Lower lobe of right lung (tissue), 2 donors: ENCODE data around the gene GPR137B. TPM values are rescaled to one million over a fixed set of nuclear protein-coding genes. Genes with fewer than 3 reads are reported as not detected.

Source experiments
- ATAC-seq, 2 donors: fragments of 200-7000 bp; cut with Tn5 transposase; one replicate each; pipeline ENCODE4 v1.9.1; 2020 to 2022; ENCODE audit warnings: mild to moderate bottlenecking in 2 of 2, moderate library complexity in 2 of 2
- DNase-seq: peaks from one replicate; pipeline ENCODE4 v3.0.0-alpha.2; 2020
- H3K27ac ChIP-seq: fragments of 200-600 bp; one replicate; pipeline ENCODE4 v1.8.0; 2022
- H3K27me3 ChIP-seq: fragments of 200-600 bp; one replicate; pipeline ENCODE4 v1.8.0; 2022; ENCODE audit warnings: low read depth
- H3K36me3 ChIP-seq: fragments of 200-600 bp; one replicate; pipeline ENCODE4 v1.8.0; 2022; ENCODE audit warnings: mild to moderate bottlenecking
- H3K4me1 ChIP-seq: fragments of 200-600 bp; one replicate; pipeline ENCODE4 v1.8.0; 2022
- H3K4me3 ChIP-seq: fragments of 200-600 bp; one replicate; pipeline ENCODE4 v1.8.0; 2022; ENCODE audit warnings: mild to moderate bottlenecking
- H3K9me3 ChIP-seq: fragments of 200-600 bp; one replicate; pipeline ENCODE4 v1.8.0; 2022
- CTCF ChIP-seq: fragments of 200-600 bp; IDR thresholded peaks from one replicate; pipeline ENCODE4 v1.8.0; 2022; ENCODE audit warnings: antibody characterized with exemption, mild to moderate bottlenecking
- intact Hi-C: fragments of 100-400 bp; cut with DNase I; formaldehyde crosslinking; loops from one replicate; pipeline ENCODE4 v1.11.0; 2022
- total RNA-seq: library from RNA; stranded (reverse); fragmentation: NEBNext Ultra II Directional; extraction: Animal tissue kit (Norgen Biotek cat#: 25700); gene quantifications from one replicate; pipeline ENCODE4 v1.2.1, GENCODE V29; 2021
- donor health status: DM: no; HTN: yes; CAD: no; lungs with severe emphysema.

GPR137B gene
- total RNA-seq, 1 donor from 2014 or later: 38.3 TPM

- no peak for TF ChIP-seq CTCF
- Histone ChIP-seq H3K4me1 (no peaks in the 10 kb centered on the region), H3K27ac (no peak overlapping the region), H3K4me3 (no peak overlapping the region), H3K27me3 (no peaks in the 10 kb centered on the region), H3K36me3 (no peaks in the 10 kb centered on the region), H3K9me3 (peaks cover 28% of the 10 kb centered on the region)
- intact Hi-C loops: no loop called here
- no peak for ATAC-seq
- DNase-seq: no peak
These were observed 62.3 kb downstream of the GPR137B start for GRCh38 chr1:236204656-236205055.

GRCh38 chr1:236206548-236206947 lies 64.2 kb downstream of the GPR137B start:
- ATAC-seq (peak; percentile 71 to 84), DNase-seq (no peak)
- Histone ChIP-seq H3K27me3 (no peaks in the 10 kb centered on the region), H3K36me3 (no peaks in the 10 kb centered on the region), H3K9me3 (peaks cover 9% of the 10 kb centered on the region), H3K27ac (no peak overlapping the region), H3K4me3 (no peak overlapping the region), H3K4me1 (no peaks in the 10 kb centered on the region)
- intact Hi-C loops: no loop called here
- no peak for TF ChIP-seq CTCF

GRCh38 chr1:236207121-236207520 lies 64.8 kb downstream of the GPR137B start:
- H3K4me1 ChIP-seq: no peaks in the 10 kb centered on the region
- peaks cover 4% of the 10 kb centered on the region for H3K9me3 ChIP-seq
- DNase-seq: no peak
- no peaks in the 10 kb centered on the region for H3K36me3 ChIP-seq
- intact Hi-C loops: no loop called here
- no peak overlapping the region for H3K27ac ChIP-seq
- no peak overlapping the region for H3K4me3 ChIP-seq
- no peak for ATAC-seq
- no peaks in the 10 kb centered on the region for H3K27me3 ChIP-seq
- no peak for TF ChIP-seq CTCF

GRCh38 chr1:236207569-236207968 lies 65.2 kb downstream of the GPR137B start:
- no peak for DNase-seq
- ATAC-seq: no peak
- Histone ChIP-seq H3K4me1 (no peaks in the 10 kb centered on the region), H3K9me3 (peaks cover under 1% of the 10 kb centered on the region), H3K27me3 (no peaks in the 10 kb centered on the region), H3K4me3 (no peak overlapping the region), H3K27ac (no peak overlapping the region), H3K36me3 (no peaks in the 10 kb centered on the region)
- no peak for TF ChIP-seq CTCF
- intact Hi-C loops: no loop called here

- H3K9me3 ChIP-seq: no peaks in the 10 kb centered on the region
- H3K27ac ChIP-seq: no peak overlapping the region
- H3K27me3 ChIP-seq: no peaks in the 10 kb centered on the region
- no peak for TF ChIP-seq CTCF
- intact Hi-C loops: no loop called here
- no peak overlapping the region for H3K4me3 ChIP-seq
- ATAC-seq (no peak), DNase-seq (no peak)
- no peaks in the 10 kb centered on the region for H3K36me3 ChIP-seq
- no peaks in the 10 kb centered on the region for H3K4me1 ChIP-seq
These were observed 66.8 kb downstream of the GPR137B start for GRCh38 chr1:236209185-236209584.

GRCh38 chr1:236209713-236210112 lies 67.4 kb downstream of the GPR137B start:
- Histone ChIP-seq H3K4me3 (no peak overlapping the region), H3K36me3 (peaks cover 4% of the 10 kb centered on the region), H3K27ac (no peak overlapping the region), H3K4me1 (no peaks in the 10 kb centered on the region), H3K27me3 (no peaks in the 10 kb centered on the region), H3K9me3 (no peaks in the 10 kb centered on the region)
- DNase-seq (no peak), ATAC-seq (no peak)
- intact Hi-C loops: no loop called here
- no peak for TF ChIP-seq CTCF
